WERI-Rb-1 (cell line): Measurements from ENCODE around the gene MROH2A.
"Not testable (repeated sequence)": the region's sequence is repeated elsewhere in the genome, so short reads cannot be mapped to it uniquely, and the experiment has no call there.

Experiments used
- DNase-seq: peaks from one replicate; pipeline ENCODE4 v3.0.0-alpha.2; 2020
- H3K27ac ChIP-seq: fragments of 250-450 bp; sonication (Bioruptor Pico); 2 replicates; pipeline ENCODE4 v1.5.1; 2020; ENCODE audit warnings: mild to moderate bottlenecking, moderate library complexity
- H3K27me3 ChIP-seq: fragments of 250-450 bp; sonication (Bioruptor Pico); 2 replicates; pipeline ENCODE4 v1.5.1; 2021; ENCODE audit warnings: mild to moderate bottlenecking, low read depth, moderate library complexity; ENCODE audit not compliant: insufficient read depth, severe bottlenecking
- H3K36me3 ChIP-seq: fragments of 250-450 bp; sonication (Bioruptor Pico); 2 replicates; pipeline ENCODE4 v1.5.1; 2020; ENCODE audit warnings: mild to moderate bottlenecking, moderate library complexity
- H3K4me3 ChIP-seq: 2 replicates; pipeline ENCODE4 v1.5.1; 2011; ENCODE audit warnings: low read depth, mild to moderate bottlenecking, control low read depth, low read length
- H3K9me3 ChIP-seq: fragments of 250-450 bp; sonication (Bioruptor Pico); 2 replicates; pipeline ENCODE4 v1.5.1; 2021; ENCODE audit warnings: mild to moderate bottlenecking, moderate library complexity; ENCODE audit not compliant: severe bottlenecking
- CTCF ChIP-seq: IDR thresholded peaks from 2 replicates; pipeline ENCODE4 v1.5.1; 2011; ENCODE audit warnings: low read depth, mild to moderate bottlenecking, control low read depth, inconsistent platforms, low read length

MROH2A gene

DNA sequence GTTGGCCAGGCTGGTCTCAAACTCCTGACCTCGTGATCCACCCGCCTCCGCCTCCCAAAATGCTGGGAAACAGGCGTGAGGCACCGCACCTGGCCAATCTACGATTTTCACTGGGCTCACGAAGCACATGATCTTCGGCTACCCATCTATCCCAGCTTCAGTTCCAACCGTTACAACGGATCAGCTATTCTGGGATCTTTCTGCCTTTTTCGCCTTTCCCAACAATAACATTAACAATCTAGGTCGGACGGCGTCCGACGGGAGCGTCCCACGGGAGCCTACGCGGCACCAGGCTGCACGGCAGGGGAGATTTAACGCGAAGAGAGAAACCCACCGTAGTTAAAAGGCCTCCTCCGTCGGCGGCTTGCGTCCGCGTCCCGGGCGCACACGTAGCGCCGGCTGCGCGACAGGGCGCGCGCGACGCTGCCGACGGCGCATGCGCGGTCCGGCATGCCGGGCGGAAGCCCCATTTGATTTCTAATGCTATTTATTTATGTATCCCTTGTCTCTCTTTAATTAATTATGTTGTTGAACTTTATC lies 89.9 kb downstream of the MROH2A start, which contains the start of gene MSL3B:
TSS of gene MSL3B (minus strand) at position 394 of the 540 bp plus-strand sequence.
- DNase-seq: no peak
- no peak for TF ChIP-seq CTCF
- Histone ChIP-seq H3K4me3 (no peak within 1 kb of the TSS), H3K27me3 (no peaks in the 10 kb centered on the region), H3K36me3 (no peaks in the 10 kb centered on the region), H3K9me3 (no peaks in the 10 kb centered on the region), H3K27ac (no peak within 1 kb of the TSS)

- DNase-seq: no peak
- H3K4me3 ChIP-seq: no peak overlapping the region
- no peak overlapping the region for H3K27ac ChIP-seq
- no peaks in the 10 kb centered on the region for H3K36me3 ChIP-seq
- no peaks in the 10 kb centered on the region for H3K27me3 ChIP-seq
- TF ChIP-seq CTCF: no peak
- peaks cover 7% of the 10 kb centered on the region for H3K9me3 ChIP-seq
These were observed 93.3 kb downstream of the MROH2A start for GRCh38 chr2:233871432-233871831.

- H3K27ac ChIP-seq, H3K9me3 ChIP-seq, DNase-seq, H3K36me3 ChIP-seq, H3K27me3 ChIP-seq, H3K4me3 ChIP-seq: not testable (repeated sequence)
These were observed 94.0 kb downstream of the MROH2A start for GRCh38 chr2:233872125-233872524.

- Histone ChIP-seq H3K36me3 (no peaks in the 10 kb centered on the region), H3K4me3 (no peak overlapping the region), H3K9me3 (no peaks in the 10 kb centered on the region), H3K27ac (no peak overlapping the region), H3K27me3 (no peaks in the 10 kb centered on the region)
- TF ChIP-seq CTCF: no peak
- no peak for DNase-seq
These were observed 104.2 kb downstream of the MROH2A start for GRCh38 chr2:233882353-233882752.
